Ureter (tissue), 1 donor: ENCODE data around the gene ETDB. TPM values are rescaled to one million over a fixed set of nuclear protein-coding genes. Genes with fewer than 3 reads are reported as not detected.
"Not testable (repeated sequence)": the region's sequence is repeated elsewhere in the genome, so short reads cannot be mapped to it uniquely, and the experiment has no call there.

Experiments used
- DNase-seq: peaks from one replicate; pipeline ENCODE4 v3.0.0-alpha.2; 2020; ENCODE audit warnings: low spot score
- total RNA-seq: library from RNA; stranded (reverse); gene quantifications from one replicate; pipeline ENCODE4 v1.2.4, GENCODE V29; 2023
- donor health status: DM: yes; HTN: yes; CAD: no.

ETDB gene
- not detected for total RNA-seq

- not testable (repeated sequence) for DNase-seq
Observed at GRCh38 chrX:135120056-135120576, at the start of gene ETDB. Gene ETDB, minus strand, starts transcription at chrX:135120526. Its CDS starts 1,265 bp downstream, at chrX:135119261.

DNA sequence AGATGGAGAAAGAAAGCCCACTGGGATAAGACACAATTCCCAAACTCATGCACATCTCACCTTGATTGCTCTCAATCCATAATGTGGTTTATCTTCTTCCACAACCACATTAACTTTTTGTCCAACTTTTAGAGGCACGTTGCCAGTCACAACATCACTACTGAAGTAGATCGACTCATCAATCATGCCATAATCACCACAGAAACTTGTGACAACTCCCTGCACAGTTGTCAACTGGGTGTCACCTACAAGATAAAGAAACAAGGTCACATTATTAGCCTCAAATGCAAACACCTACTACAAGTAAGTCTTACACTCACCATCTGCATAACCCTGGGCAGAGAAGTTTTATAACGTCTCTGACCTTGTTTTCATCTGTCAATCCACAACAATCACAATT is 49.2 kb upstream of the ETDB start:
- not testable (repeated sequence) for DNase-seq

- DNase-seq: no peak
Observed at GRCh38 chrX:135168486-135168885, 48.2 kb upstream of the ETDB start.

DNA sequence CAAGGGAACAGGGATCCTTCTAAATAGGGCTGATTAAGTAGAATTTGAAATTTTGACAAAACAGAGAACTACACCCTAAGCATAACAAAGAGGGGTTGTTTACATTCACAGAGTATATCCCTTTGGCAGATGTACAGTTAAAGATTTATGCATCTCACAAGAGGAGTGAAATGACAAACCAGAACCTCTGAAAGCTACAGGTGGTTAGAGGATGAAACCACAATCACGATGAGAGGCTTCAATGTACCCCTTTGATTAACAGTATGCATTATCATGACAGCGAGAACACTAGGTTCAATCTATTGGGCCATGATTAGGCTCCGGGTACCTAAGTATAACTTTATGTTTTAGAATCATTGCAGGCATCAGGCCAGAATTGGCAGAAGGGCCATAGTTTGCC is 34.4 kb upstream of the ETDB start:
- DNase-seq: not testable (repeated sequence)

GRCh38 chrX:135126145-135126544 is 5.8 kb upstream of the ETDB start:
- not testable (repeated sequence) for DNase-seq

- not testable (repeated sequence) for DNase-seq
Observed at GRCh38 chrX:135116064-135116463, 4.3 kb downstream of the ETDB start.

DNA sequence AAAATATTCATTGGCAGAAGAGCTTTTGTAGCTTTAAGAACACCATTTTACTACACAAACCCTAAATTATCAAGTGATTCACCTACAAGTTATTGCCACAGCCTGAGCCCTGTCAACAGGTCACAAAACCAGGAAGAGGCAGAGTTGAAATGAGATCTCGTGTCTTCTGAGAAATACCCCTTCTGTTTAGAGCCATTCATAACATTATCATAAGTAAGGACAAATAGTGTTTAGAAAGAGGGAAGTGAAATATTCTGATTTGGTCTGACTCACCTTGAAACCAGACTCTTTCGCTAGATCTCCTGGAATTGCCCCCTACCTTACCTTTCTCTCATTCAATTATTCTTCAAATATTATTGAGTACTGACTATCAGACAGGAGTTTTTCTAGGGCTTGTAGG is 5.9 kb downstream of the ETDB start:
- no peak for DNase-seq

DNA sequence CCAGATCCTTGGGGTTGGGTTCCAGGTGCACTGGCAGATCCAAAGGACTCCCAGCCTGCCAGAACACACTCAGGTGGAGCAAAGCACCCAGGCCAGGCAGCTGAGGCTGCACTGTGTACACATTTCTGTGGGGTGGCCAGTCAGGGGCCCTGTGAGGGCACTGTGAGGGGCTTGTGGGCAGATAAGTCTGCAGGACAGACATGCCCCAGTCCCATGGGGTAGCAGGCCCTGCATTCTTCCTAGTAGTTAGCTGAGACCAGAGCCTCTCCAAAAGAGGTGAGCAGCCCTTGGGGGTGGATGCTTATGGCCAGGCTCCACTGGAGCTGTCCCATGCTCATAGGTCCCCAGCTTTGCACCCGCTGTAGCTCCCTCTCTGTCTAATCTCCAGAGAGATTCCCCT is 7.6 kb downstream of the ETDB start:
- no peak for DNase-seq

DNA sequence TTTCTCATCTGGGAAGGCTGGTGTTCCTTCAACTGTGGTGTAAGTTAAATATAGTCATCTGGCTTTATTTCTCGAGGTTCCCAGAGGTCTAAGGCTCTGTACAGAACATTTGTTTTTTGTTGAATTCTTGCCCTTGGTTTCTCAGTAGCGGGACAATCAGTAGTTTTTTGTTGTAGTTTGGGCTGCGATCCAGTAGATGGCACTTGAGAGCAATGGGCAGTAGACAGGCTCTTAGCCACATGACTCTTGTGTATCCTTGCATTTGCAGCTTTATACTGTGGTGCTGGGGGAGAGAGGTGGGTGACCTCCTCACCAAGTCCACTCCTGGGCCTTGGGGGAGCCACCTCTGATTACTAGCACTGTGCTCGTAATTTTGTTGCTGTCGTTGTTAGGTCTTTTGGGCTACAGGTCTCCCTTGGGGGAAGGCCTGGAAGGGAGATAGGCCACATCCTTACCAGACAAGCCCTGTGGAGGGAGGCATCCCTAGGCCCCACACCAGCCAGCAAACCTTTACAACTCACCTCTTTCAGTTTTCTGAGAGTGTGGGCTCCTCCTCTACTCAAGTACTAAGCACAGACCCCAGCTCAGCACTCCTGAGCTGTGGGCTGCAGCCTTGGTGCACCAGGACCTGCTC is 8.1 kb downstream of the ETDB start:
- DNase-seq: no peak

GRCh38 chrX:135109554-135109953 is 10.8 kb downstream of the ETDB start:
- DNase-seq: no peak

DNA sequence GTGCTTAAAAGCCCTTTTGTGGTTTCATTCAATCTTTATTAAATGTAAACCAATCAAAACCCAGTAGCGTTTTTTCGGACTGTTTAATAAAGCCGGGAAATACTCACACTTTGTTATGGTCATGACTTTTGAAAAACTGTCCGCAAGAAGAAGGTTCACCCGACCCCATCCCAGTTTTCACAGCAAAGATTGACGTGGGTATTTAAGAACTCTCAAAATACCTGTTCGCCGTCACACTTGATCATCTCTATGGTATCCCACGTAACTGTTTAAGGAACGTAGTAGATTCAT is 20.9 kb downstream of the ETDB start:
- no peak for DNase-seq

GRCh38 chrX:135097196-135097744 is 23.1 kb downstream of the ETDB start:
- DNase-seq: not testable (repeated sequence)

- DNase-seq: no peak
Observed at GRCh38 chrX:135095715-135096114, 24.6 kb downstream of the ETDB start.

DNA sequence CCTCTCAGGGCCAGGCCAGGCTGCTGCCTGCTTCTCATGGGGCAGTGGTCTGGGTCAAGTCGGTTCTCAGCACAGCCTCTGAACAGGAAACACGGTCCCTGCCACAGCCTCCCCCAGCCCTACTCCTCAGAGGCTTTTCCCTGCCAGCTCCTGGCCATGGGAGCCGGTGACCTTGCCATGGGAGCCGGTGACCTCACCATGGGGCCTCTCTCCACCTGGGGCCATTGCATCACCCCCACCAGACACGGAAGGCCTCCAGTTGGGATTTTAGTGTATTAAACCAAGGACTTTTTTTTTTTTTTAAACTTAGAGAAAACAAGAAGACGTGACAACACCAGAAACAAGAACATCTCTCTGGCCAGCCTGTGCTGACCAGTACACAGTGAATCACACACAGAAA is 25.6 kb downstream of the ETDB start:
- no peak for DNase-seq

GRCh38 chrX:135089126-135089525 is 31.2 kb downstream of the ETDB start:
- no peak for DNase-seq

- DNase-seq: no peak
Observed at GRCh38 chrX:135087867-135088266, 32.5 kb downstream of the ETDB start.

DNA sequence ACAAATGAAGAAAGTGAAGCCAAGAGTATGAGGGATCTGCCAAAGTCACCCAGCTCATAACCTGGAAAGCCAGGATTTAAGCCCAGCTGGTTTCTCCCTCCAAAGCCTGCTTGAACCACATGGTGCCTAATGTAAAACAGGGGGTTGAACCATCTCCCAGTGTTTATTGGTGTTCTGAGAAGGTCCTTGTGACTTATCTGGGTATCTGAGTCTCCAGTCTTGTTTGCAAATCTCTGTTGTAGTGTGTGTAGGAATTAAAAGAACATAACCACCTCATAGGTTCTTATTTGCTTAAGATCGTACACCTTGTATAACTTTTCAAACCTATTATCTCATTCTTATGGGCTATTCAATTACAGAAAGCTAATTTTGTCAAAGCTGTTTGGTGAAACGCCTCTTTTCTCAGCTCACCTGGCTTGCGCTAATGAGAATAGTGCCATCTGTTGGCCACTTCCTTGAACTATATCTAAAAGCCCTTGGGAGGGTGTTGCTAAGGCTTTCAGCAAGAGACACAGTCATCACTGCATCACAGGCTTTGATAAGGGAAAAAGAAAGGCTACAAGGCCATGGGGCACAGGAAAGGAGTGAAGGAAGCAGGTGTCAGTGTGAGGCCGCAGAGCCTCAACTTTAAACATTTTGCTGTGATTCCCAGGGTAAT is 34.0 kb downstream of the ETDB start:
- no peak for DNase-seq

- no peak for DNase-seq
Observed at GRCh38 chrX:135081693-135082404, 38.5 kb downstream of the ETDB start.
